NCI-H2081 (cell line): ENCODE results near the gene ZNG1B.
"Not testable (repeated sequence)": the region's sequence is repeated elsewhere in the genome, so short reads cannot be mapped to it uniquely, and the experiment has no call there.

Experiments used
- DNase-seq, 2 experiments: peaks; one replicate each; lab custom pipeline; 2025; lab: John Stamatoyannopoulos, UW

Gene ZNG1B

GRCh38 chr2:113503094-113504042 is 65.9 kb downstream of the ZNG1B start:
- DNase-seq: not testable (repeated sequence)

- not testable (repeated sequence) for DNase-seq
Observed at GRCh38 chr2:113504081-113504480, 66.6 kb downstream of the ZNG1B start.

GRCh38 chr2:113507394-113508140 is 70.1 kb downstream of the ZNG1B start:
- DNase-seq: not testable (repeated sequence)

DNA sequence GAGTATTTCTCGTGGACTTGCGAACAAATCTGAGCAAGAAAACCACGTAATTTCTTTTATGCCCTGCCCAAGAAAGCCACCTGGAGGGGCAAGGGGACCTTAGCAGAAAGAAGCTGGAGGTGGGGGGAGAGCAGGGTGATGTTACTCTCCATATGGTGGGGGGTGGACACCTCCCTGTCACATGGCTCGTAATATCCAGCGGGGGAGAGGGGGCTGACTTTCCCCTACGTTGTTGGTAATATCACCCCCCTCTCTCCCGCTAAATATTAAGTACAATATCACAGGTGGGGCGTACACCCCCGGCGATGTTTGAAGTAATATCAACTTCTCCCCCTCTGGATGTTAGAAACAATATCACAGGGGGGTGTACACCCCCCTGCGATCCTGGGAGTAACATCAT is 70.7 kb downstream of the ZNG1B start:
- not testable (repeated sequence) for DNase-seq

DNA sequence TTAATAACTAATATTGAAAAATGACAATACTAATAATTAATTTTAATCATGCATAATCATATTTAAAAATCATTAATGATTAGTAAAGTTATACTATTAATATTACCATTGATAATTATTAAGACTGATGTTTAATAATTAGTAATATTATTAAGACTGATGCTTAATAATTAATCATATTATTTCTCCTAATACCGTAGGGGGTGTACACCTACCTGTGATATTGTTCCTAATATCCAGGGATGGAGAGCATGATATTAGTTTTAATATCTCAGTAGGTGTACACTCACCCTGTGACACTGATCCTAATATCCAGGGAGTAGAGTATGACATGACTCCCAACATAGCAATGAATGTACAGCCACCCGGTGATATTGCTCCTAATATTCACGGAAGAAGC is 73.4 kb downstream of the ZNG1B start:
- DNase-seq: not testable (repeated sequence)

DNA sequence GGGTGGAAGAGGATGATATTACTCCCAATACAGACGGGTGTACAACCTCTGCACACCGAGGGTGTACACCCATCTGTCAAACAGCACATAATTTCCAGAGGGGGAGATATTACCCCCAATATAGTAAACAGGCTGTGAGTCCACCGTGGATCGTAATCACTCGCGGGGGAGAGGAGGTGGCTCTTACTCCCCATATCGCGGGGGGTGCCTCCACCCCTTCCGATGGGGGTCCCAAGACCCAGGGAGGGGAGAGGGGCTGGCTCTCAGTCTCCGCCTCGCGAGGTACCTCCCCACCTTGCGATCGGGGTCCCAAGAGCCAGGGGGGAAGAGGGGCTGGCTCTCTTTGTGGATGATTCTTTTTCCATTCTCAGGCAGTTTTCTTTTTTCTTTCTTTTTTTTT is 74.4 kb downstream of the ZNG1B start:
- DNase-seq: not testable (repeated sequence)

- not testable (repeated sequence) for DNase-seq
Observed at GRCh38 chr2:113515457-113515856, 78.0 kb downstream of the ZNG1B start.

GRCh38 chr2:113515995-113516394 is 78.5 kb downstream of the ZNG1B start:
- not testable (repeated sequence) for DNase-seq

DNA sequence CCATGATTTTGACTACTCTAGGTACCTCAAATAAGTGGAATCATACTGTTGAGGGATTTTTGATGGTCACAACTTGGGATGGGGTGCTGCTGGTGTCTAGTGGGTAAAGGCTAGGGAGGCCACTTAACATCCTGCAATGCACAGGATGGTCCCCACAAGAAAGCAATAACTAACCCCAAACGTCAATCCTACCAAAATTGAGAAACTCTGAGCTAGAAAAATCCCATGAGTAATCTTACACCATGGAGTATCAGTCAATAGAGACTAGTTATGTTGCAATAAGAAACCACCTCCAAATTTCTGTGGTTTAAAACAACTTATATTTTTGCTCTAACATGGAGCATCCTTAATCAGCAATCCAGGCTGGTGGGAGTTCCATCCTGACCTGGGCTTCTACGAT is 79.5 kb downstream of the ZNG1B start:
- not testable (repeated sequence) for DNase-seq

- not testable (repeated sequence) for DNase-seq
Observed at GRCh38 chr2:113520837-113521236, 83.3 kb downstream of the ZNG1B start.

DNA sequence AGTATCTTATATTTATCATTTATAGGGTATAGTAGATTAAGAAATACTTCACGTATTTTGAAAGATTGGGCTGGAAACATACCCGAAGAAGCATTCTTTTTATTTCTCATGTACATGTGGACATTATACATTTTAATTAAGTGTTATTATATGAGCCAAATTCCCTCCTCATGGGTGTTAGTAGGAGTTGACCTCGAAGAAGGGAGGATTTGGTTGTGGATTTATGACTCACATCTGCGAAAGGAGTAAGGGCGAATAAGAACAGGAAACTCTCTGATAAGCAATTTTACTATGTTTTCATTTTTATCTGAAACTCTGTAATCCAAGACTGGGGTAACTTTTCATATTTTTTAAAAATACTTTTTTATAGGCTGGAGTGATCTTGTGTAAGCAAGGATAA is 84.0 kb downstream of the ZNG1B start:
- not testable (repeated sequence) for DNase-seq

- not testable (repeated sequence) for DNase-seq
Observed at GRCh38 chr2:113524986-113525385, 87.5 kb downstream of the ZNG1B start.

- DNase-seq: not testable (repeated sequence)
Observed at GRCh38 chr2:113527350-113528045, 90.0 kb downstream of the ZNG1B start.

DNA sequence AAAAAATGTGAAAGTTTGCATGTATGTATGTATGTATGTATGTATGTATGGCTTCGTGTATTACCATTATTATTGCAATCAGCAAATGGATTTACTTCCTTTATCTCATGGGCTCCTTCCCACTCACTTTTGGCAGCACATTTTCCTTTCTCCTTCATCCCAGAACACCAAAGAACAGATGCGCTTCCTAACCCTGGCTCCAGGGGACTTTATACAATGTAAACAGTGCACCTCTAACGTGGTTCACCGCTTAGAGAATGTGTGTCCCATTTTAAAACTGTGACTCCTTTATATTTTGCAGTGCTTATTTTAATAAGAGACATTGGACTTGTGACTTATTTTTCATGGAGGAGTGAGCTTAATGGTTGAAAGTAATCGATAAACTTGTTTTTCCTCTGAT is 90.6 kb downstream of the ZNG1B start:
- not testable (repeated sequence) for DNase-seq

GRCh38 chr2:113528904-113529303 is 91.4 kb downstream of the ZNG1B start:
- DNase-seq: not testable (repeated sequence)

GRCh38 chr2:113532991-113533390 is 95.5 kb downstream of the ZNG1B start:
- not testable (repeated sequence) for DNase-seq

GRCh38 chr2:113536573-113536972 is 99.1 kb downstream of the ZNG1B start:
- not testable (repeated sequence) for DNase-seq

- not testable (repeated sequence) for DNase-seq
Observed at GRCh38 chr2:113540834-113541203, 103.3 kb downstream of the ZNG1B start.

DNA sequence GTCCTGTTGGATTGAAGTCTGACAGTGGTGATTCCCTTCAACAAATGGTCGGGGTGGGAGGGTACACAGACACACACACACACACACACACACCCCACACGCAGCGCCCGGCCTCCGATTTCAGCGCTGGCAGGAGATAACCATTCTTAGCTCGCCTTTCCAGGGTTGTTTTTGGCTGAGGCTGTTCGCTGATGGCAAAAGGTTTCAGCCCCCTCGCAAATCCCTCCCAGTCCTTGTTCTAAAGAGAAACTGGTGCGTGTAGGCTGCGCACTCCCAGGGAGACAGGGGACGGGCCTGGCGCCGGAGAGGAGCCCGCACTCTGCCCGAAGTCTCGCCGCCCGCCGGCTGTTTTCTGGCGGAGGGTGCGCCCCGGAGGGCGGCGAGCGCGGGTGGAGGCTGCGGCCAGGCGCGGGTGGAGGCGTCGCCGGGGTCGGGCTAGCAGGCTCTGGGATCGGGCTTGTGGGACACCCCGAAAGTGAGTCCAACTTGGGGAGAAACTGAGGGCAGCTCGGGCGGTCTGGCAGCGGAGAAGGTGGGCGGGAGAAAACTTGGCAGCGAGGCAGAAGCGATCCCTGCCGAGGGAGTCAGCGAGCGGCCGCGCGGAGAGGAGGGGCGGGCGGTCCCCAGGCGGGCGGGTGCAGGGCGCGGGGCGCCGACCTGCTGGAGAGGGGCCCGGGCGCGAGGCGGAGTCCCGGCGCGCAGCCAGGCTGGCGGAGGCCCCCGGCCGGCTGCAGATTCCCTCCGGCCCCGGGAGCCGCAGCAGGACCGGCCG is 103.9 kb downstream of the ZNG1B start:
- not testable (repeated sequence) for DNase-seq

GRCh38 chr2:113541976-113542485 is 104.5 kb downstream of the ZNG1B start:
- DNase-seq: not testable (repeated sequence)

DNA sequence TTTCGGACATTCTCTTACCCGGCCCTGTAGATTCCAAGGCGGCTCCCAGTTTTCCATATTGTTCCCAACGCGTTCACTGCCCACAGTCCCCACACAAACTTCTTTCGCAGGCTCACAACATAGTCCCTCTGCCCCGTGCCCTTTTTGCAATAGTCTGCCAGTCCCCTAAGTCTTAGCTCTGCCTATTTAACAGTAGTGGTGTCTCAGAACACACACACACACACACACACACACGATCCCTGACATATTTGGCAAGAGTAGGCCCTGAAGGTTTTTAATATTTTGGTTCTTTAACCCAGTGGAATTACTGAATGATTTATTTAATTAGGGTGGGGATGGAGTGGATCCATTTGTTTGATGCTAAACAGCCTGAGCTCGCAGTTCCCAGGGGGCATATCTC is 105.0 kb downstream of the ZNG1B start:
- not testable (repeated sequence) for DNase-seq
